ENCODE data around the gene RASAL2.

Gene RASAL2

GRCh38 chr1:178405137-178405536, 311.2 kb downstream of the RASAL2 start:
- DNase-seq, result no peak

GRCh38 chr1:178407215-178407614, 313.3 kb downstream of the RASAL2 start:
- DNase-seq, result no peak

DNA sequence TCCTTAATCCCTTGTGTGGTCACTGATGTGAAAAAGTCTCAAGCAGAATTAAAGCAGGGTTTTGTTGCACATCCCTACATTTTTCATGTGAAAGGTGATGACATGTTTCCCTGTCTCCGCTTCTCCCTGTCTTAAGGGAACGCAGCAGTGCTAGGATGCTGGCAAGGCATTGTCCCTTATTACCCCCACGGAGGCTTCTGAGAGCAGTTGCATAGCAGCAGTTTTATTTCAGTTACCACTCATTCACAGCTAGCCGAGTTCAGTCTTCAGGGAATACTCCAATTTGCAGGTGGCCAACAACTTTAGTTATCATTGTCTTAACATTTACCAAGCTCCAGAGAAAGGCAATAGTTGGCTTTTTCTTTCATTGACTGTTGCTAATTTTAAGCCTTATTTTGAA, 313.8 kb downstream of the RASAL2 start:
- no peak for DNase-seq

- no peak for DNase-seq
Observed at GRCh38 chr1:178408871-178409270, 315.0 kb downstream of the RASAL2 start.

- no peak for DNase-seq
Observed at GRCh38 chr1:178409541-178409940, 315.6 kb downstream of the RASAL2 start.

- DNase-seq, result no peak
Observed at GRCh38 chr1:178411756-178412399, 318.0 kb downstream of the RASAL2 start.

DNA sequence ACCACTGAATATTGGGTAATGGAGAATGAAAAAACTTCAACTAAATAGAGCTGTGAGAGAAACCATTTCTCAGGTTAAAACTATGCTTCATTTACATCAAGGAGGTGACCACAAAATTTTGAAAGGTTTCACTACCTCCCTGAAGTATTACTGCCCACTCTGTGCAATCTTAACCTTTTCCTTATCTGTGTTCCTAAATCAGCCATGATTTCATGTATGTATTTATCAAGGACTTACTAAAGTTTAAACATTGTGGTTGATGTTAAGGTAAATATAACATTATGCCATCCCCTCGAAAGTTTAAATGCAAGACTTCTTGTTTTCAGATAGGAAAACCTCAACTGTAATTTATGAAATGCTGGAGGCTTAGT, 318.5 kb downstream of the RASAL2 start:
- DNase-seq, result no peak

DNA sequence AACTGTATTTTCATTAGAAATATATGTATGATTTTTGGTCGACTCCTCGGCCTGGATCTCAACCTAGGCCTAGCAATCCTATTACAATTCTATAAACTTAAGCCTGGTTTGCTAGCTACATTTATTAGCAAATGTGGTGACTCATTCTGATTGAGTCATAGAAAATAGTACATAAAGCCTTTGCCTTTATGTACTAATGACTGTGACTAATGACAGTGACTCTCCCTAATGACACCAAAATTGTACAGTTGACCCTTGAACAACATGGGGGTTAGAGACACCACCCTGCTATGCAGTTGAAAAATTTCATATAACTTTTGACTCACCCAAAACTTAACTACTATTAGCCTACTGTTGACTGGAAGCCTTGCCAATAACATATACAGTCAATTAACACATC, 324.0 kb downstream of the RASAL2 start:
- DNase-seq, result no peak

GRCh38 chr1:178418284-178418955, 324.5 kb downstream of the RASAL2 start:
- no peak for DNase-seq

DNA sequence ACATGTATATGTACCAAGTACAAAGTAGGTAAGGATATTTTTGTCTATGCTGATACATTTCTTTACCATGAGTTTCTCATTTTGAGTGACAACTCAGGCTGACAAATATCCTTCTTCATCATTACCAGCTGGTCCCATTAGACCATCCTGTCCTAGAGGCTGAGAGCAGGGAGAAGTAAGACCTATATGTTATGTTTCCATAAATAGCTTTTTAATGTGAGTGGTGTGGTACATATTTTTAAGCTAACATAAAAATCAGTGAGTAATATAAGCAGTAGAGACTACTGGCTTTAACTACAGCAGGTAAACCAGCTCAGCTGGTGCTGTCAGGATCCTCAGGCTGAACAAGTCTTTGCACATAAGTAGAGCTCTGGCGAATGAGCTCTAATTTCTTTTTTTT, 340.5 kb downstream of the RASAL2 start:
- DNase-seq, result no peak

- no peak for DNase-seq
Observed at GRCh38 chr1:178434899-178435435, 341.1 kb downstream of the RASAL2 start.

DNA sequence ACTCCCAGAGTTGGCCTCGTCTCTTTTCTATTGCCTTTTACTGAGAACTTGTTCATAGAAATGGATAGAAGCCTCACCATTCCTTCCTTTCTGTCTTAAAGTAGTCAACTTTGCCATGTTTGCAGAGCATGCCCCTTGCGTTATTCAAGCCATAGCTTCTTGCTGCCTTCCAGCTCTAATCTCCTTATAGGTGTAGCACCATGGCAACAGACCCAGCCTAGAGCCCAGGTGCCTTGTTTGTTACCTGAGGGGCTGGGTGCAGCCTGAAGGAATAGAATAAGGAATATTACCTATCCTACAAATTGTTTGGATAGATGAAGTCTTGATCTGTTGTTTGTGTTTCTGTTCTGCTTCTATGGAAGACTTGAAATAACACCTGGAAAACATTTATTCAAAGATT, 343.0 kb downstream of the RASAL2 start:
- no peak for DNase-seq

DNA sequence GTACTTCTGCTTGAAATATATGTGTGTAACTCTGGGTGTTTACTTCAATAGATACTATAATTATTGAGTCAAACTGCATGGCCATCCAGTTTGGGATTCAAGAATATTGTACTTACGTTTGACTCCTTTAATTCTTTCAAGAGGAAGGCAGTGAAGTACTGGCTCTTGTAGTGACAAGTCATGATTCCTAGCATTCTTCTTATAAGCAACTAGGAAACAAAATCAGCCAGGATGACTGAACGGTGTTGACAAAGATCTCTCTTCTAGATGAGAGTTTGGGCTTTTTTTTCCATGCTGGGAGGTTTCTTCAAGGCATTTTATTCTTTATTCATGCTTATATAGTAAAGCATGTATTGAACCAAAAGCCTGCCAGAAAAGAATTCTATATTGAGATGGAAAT, 344.5 kb downstream of the RASAL2 start:
- DNase-seq, result no peak

- DNase-seq, result no peak
Observed at GRCh38 chr1:178442925-178443324, 349.0 kb downstream of the RASAL2 start.

DNA sequence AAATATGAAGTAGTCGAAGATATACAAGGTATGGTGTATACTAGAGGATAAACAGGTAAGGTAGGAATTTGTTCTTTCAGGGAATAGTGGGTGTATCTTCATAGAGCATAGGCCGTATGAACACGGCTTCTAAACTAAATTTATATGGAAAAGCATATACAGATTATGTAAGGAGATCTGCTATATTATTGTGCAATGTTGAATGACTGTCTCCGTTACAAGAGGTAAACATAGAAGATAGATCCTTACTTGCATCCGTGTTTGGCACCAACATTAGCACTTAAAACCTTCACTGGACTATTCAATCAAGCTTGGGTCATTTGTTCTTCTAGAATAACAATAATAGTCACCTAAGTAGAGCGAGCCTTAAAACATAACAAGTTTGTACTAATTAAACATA, 357.0 kb downstream of the RASAL2 start:
- no peak for DNase-seq

GRCh38 chr1:178451529-178451928, 357.6 kb downstream of the RASAL2 start:
- no peak for DNase-seq

GRCh38 chr1:178452013-178452412, 358.1 kb downstream of the RASAL2 start:
- DNase-seq, result no peak

- DNase-seq, result no peak
Observed at GRCh38 chr1:178456472-178456871, 362.6 kb downstream of the RASAL2 start.

- no peak for DNase-seq
Observed at GRCh38 chr1:178457651-178458050, 363.7 kb downstream of the RASAL2 start.

- no peak for DNase-seq
Observed at GRCh38 chr1:178458203-178458602, 364.3 kb downstream of the RASAL2 start.

GRCh38 chr1:178461104-178461503, 367.2 kb downstream of the RASAL2 start:
- no peak for DNase-seq

DNA sequence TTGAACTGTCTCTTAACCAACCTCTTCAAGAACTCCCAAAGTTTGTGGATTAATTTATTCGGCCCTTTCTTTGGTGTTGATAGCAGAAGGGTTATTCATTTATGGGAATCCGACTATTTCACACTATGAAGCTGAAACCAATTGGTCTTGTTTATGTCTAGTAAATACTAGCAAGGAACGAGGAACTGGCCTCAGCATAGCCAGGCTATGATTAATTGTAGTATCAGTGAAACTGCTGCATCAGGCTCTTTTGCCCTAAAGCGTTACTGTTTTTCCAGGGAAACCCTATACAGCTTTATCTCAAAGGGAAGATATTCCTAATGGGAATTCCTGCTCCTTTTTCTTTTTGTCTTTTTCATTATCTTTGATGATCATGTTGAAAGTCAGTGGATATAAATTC, 367.8 kb downstream of the RASAL2 start:
- no peak for DNase-seq

DNA sequence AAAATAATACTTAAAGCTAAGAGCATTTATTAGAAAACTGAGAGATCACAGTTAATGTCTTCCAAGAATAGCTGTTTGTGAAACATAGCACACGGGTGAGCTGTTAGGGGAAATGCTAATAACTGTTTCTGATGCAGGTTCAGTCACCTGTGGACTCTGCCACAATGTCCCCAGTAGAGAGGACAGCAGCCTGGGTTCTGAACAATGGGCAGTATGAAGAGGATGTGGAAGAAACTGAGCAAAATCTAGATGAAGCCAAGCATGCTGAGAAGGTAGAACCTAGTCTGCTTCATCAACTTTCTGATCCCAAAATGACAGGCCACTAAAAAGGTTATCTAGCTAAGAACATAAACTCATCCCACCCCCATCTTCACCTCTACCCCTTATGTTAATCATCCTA, 370.2 kb downstream of the RASAL2 start:
- no peak for DNase-seq

GRCh38 chr1:178464566-178464965, 370.7 kb downstream of the RASAL2 start:
- no peak for DNase-seq

- DNase-seq, result no peak
Observed at GRCh38 chr1:178465011-178465410, 371.1 kb downstream of the RASAL2 start.
